NCI-H226 (cell line): ENCODE results near the gene EFCAB6.

ENCODE experiments used
- DNase-seq: peaks from one replicate; pipeline ENCODE4 v3.0.0-alpha.2; 2015

EFCAB6 gene

DNA sequence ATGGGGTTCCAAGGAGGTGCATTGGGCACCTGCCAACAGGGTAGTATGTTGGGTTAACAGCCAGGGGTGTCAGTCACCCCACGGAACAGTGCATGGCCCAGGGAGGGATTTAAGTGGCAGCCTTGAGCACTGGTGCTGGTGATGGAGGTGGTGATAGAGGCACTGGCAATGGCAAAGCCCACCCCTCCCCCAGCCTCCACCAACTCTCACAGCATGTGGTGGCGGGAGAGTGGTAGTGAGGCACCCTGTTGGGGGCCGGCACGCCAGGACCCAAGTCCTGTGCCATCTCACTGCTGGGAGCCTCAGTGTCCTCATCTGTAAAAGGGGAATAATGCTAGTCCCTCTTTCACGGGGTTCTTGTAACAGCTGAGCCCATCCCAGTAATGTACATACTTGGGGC lies 318.8 kb downstream of the EFCAB6 start:
- DNase-seq = no peak

GRCh38 chr22:43491737-43492136 lies 320.4 kb downstream of the EFCAB6 start:
- no peak for DNase-seq

DNA sequence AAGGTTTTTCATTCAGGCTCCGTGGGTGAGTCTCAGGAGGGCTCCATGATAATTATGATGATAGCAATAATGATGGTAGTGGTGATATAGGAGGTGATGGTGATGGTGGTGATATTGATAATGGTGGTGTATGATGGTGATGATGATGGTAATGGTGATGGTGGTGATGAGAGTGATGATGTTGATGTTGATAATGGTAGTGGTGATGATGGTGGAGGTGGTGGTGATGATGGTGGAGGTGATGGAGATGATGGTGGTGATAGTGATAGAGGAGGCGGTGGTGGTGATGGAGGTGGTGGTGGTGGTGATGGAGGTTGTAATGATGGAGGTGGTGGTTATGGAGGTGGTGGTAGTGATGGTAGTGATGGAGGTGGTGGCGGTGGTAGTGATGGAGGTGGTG lies 320.9 kb downstream of the EFCAB6 start:
- DNase-seq = no peak

GRCh38 chr22:43490311-43490710 lies 321.8 kb downstream of the EFCAB6 start:
- no peak for DNase-seq

DNA sequence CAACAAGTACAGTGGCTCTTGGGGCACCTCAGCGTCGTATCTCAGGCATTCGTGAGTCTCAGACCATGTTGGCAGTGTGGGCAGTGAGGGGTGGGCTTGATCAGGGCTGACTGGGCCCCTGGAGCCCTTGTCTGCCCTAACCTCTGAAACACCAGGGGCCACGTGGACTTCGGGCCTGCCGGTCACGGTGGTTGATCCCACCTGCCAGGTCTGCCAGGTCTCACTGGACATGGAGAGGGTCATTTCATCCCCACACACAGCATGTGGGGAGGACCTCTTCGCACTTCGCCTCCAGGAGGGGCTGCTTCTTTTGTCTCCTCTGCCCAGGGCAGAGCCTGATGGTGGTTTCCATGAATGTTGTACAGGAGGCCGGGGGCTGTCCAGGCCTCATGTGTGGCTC lies 323.2 kb downstream of the EFCAB6 start:
- DNase-seq = no peak

DNA sequence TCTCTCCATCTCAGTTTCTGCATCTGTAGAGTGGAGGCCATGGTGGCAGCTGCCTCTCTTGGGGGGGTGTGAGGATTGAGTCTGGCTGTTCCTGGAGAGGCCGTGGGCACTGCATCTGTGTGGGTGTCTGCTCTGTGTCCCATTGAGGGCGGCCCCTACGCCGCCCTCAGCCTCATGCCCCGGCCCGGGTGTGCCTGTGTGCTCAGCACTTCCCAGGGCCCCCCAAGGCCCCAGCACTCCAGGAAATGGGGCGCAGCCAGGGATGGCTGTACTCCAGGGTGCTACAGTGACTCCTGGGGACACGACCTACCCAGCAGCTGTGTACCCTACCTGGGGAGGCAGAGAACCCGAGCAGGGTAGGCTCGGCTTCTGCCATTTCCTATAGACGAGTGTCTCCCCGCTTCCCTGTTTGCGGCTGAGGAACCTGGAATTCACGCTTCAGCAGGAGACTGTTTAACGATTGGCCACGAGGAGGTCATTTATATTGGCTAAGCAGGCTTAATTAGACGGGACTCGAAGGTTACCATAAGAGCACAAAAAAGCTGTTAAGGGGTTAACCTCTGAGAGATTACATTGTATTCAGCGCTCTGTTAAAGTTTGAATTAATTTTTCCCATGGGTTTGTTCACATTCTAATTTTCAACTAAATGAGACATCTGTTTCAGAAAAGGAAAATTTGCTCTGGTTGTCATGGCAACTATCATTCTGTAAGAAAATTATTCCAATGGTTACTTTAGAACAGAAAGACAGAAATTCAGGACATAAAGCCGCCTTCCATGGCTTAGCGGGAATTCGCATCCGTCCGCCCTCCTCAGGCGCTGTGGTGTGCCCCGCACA lies 323.9 kb downstream of the EFCAB6 start:
- DNase-seq = no peak

GRCh38 chr22:43487311-43488030 lies 324.6 kb downstream of the EFCAB6 start:
- DNase-seq = no peak

- DNase-seq = no peak
These were observed 326.5 kb downstream of the EFCAB6 start for GRCh38 chr22:43485502-43486089.

DNA sequence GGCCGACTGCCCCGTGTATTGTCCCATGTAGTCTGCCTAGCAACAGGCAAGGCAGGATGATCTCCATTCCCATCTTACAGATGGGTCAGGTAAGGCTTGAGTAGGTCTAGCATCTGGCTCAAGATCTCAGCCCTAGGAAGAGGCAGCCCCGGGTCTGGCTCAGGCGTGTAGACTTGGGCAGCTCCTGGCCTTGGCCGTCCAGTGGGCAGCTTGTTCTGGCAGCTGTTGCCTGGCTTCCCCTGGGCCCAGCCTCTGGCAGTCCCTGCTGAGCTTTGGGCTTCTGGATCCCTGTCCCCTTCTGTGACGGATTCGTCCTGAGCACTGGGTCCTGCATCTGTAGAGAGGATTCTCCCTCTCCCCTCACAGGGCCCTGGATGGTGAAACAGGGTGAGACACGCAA lies 327.9 kb downstream of the EFCAB6 start:
- no peak for DNase-seq

DNA sequence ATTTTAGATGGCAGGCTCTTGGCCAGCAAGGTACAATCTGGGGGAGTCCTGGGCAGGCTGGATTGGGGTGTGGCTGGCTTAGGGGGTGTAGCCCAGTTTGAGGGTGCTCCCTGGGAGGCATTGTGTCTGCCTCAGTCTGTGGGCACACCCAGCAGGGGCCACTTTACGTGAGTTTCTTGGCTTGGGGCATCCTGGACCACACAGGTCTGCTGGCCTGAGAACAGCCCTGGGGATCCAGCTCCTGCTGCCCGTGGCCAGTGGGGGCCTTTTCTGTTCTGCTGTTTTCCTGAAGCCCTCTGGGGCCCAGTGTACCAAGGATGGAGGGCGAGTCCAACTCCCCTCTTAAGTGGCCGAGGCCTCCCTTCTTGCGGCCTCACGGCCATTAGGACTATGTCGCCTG lies 328.4 kb downstream of the EFCAB6 start:
- no peak for DNase-seq

- no peak for DNase-seq
These were observed 328.8 kb downstream of the EFCAB6 start for GRCh38 chr22:43483266-43483665.

GRCh38 chr22:43482318-43482625 lies 329.8 kb downstream of the EFCAB6 start:
- no peak for DNase-seq

- no peak for DNase-seq
These were observed 330.4 kb downstream of the EFCAB6 start for GRCh38 chr22:43481568-43482317.

DNA sequence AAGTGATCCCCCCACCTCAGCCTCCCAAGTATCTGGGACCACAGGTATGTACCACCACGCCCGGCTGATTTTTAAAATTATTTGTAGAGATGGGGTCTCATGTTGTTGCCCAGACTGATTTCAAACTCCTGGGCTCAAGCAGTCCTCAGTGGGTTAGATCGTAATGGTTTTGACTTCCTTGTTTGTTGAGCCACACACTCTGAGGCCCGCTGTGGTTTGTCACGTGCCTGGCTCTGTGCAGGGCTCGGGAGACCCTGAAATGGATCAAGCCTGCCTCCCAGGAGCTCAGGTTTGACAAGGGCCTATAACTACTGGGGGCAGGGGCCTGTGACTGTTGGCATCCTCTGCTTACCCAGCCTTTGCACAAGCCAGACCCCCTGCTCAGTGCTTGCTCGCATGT lies 332.1 kb downstream of the EFCAB6 start:
- DNase-seq = no peak

DNA sequence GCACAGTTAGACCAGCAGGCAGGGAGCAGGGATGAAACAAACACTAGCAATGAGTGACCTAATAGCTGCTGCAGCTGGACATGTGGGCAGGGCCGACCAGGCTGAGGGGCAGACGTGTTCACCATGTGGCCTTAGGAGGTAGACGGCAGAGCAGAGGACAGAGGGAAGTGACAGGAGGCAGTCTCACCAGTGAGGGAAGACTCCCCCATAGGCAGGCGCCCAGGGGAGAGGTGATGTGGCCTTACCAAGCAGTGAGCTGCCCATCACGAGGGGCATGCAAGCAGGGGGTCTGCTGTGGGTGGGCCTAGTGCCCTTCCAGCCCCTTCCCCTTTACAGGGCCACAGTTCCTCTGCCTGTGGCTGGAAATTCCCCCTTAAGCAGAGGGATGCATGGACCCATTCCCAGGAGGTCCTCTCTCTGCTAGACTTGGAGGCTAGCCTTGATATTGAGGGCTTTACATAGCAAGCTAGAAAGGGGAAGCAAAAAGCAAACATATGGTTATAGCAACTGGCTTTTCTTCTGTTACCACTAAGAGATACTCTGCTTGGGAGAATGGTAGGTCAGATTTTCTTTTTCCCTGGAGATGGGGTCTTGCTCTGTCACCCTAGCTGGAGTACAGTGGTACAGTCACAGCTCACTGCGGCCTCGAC lies 332.7 kb downstream of the EFCAB6 start:
- DNase-seq = no peak
